AG09319 (cell line): ENCODE results near the gene RAP1GAP2.

Experiments
- DNase-seq: peaks from one replicate; pipeline ENCODE4 v3.0.0-alpha.2; 2010; ENCODE audit warnings: low read depth; ENCODE audit errors: extremely low read depth
- TF ChIP-seq, protein P1 (sequence below): IDR thresholded peaks from 2 replicates; pipeline ENCODE4 v1.5.1; 2011; ENCODE audit warnings: low read depth, mild to moderate bottlenecking, inconsistent platforms, low read length, moderate library complexity

Gene RAP1GAP2

DNA sequence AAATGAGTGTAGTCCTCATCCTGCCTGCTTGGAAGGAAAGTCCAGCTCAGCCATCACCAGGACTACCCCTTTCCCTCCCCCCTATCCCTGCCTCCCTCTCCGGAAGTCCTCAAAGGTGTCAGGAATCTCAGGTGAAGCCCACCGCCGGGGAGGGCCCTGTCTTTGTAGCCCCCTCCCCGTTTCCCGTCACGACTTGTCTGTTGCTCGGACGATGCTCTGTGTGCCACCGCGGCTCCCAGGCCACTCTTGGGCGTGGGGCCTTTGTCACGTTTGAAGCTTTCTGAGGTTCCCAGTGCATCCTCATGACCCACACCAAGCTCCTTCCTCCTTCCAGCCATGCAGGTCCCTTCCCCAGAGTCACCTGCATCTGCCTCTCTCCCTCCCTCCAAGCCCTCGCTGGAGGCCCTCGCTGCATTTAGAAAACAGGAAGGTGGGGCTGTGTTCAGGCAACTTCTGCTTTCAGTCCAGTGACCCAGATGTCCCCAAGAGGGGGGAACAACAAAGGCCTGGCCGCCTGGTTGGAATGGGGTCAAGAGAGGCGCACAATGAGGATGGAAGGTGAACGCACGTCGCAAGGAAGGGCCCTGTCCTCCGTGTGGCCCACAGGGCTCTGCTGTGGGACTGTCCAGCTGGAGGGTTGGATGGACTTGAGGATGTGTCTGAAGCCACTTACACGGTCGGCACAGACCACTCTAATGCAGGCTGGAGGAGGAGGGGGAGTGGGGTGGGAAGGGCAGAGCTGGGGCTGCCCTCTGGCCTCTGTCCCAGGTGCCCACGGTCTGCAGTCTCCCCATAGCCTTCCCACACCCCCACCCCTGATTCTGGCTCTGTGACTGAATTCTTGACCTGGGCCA lies 207.3 kb downstream of the RAP1GAP2 start:
- TF ChIP-seq, protein P1, sequence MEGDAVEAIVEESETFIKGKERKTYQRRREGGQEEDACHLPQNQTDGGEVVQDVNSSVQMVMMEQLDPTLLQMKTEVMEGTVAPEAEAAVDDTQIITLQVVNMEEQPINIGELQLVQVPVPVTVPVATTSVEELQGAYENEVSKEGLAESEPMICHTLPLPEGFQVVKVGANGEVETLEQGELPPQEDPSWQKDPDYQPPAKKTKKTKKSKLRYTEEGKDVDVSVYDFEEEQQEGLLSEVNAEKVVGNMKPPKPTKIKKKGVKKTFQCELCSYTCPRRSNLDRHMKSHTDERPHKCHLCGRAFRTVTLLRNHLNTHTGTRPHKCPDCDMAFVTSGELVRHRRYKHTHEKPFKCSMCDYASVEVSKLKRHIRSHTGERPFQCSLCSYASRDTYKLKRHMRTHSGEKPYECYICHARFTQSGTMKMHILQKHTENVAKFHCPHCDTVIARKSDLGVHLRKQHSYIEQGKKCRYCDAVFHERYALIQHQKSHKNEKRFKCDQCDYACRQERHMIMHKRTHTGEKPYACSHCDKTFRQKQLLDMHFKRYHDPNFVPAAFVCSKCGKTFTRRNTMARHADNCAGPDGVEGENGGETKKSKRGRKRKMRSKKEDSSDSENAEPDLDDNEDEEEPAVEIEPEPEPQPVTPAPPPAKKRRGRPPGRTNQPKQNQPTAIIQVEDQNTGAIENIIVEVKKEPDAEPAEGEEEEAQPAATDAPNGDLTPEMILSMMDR, result no peak
- no peak for DNase-seq

DNA sequence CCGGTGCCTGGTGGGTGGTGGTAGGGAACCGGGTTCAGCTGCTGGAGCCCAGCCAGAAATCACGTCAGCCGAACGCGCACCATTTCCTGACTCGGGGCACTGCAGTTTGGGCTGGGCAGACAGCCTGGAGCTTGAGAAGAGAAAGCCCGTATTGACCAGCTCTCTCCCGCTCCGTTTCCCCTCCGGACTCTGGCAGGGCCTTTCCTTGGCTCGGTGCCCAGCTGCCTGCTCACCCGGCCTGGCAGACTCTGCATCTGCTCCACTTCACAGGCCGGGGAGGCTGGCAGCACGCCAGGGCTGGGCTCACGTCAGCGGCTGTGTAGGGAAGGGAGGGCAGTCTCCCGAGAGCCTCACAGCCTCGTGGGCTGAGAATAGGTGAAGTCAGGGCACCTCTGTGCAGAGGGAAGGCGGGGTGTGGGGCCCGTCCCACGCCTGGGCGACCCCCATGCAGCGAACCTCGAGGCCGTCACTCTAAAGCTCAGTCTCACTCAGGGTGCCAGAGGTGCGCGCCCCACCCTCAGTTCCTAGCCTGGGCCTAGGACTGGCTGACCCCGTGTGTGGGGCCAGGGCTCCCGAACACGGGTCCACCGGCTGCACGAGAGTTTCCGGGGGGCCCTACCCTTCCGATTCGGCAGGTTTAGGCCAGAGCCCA lies 208.0 kb downstream of the RAP1GAP2 start:
- DNase-seq, result peak; percentile 92
- TF ChIP-seq, protein P1, result no peak

DNA sequence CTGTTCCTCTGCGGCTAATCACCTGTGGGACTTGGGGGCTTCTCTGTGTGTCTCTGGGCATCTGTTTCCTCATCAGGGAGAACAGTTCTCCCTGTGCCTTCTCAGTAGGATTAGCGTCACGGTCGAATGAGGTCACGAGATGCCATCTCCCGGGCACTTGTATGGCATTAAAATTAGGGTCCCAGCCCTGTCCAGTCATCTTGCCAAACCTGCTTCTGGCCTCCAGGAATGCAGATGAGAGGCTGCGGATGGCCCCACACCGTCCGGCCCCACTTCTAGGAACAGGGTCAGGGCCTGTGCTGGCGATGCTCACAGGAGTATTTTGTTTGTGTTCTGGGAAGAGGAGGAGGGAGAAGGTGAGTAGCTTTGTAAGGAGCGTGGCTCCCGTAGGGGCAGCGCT lies 208.7 kb downstream of the RAP1GAP2 start:
- no peak for DNase-seq
- TF ChIP-seq, protein P1, result no peak

DNA sequence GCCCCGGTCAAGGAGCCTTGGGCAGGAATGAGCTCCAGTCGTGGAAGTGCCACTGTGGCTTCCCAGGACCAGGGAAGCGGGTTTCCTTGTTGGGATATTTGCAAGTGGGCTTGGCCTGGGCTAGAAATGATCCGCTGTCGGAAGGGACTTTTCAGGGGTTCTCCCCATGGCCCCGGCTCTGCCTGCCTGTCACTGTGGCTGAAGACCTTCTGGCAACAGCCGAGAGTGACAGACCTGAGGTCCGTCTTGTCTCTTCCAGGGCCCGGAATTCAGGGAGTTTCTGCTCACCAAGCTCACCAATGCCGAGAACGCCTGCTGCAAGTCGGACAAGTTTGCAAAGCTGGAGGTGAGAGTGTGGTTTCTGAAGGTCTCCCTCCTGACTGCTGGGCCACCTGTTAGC lies 209.5 kb downstream of the RAP1GAP2 start:
- TF ChIP-seq, protein P1, result no peak
- DNase-seq, result no peak

DNA sequence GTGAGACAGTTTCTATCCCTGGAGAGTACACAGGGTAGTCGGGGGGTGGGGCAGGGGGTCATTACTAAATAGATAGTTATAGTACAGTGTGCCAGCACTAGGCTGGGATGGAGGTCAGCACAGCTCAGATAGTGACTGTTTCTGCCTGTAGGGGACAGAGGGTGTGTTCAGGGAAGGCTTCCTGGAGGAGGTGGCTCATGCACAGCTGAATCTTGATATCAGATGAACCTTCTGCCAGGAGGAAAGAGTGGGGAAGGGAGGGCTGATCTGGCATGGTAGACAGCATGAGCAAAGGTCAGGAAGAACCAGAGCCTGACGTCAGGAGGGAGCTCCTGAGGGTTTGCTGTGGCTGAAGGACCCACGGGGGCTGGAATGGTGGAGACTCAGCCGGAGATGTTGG lies 210.6 kb downstream of the RAP1GAP2 start:
- no peak for DNase-seq

DNA sequence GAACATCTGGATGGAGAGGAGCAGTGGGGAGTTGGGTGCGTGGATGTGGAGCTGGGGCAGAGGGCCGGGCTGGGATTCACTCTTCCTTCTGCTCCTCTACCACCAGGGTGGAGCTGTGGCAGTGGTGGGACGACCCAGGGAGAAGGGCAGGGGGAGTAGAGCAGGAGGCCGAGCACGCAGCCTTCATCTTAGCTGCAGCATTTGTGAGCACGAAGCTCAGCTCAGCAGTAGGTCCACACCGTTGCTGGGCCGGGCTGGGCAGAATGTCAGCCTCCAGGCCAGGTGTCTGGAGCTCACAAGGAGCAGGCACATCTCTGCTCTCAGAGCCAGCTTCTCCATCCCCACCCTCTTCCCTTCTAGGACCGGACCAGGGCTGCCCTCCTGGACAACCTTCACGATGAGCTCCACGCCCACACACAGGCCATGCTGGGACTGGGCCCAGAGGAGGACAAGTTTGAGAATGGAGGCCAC lies 211.4 kb downstream of the RAP1GAP2 start:
- TF ChIP-seq, protein P1, result no peak
- DNase-seq, result no peak

More for the DNA sequence above, 210.6 kb downstream of the RAP1GAP2 start:
- TF ChIP-seq, protein P1, result no peak
